Measurements from ENCODE around the gene MYL5. TPM values are rescaled to one million over a fixed set of nuclear protein-coding genes. Genes with fewer than 3 reads are reported as not detected.

The MYL5 gene
- total and polyA plus RNA-seq, 10 of the 15 experiments (the other 5 are each of a cell fraction or from before 2014, with no cell fraction given), result 1.2 to 13.8 (median 7.1) TPM

GRCh38 chr4:680551-680927 lies 6.2 kb downstream of the MYL5 start:
- no peak for DNase-seq (ENCODE audit: low read depth, low spot score)
- Histone ChIP-seq H2AFZ (ENCODE audit: control insufficient read depth, low read depth, low read length) (peak overlapping the region; percentile 65), H3K9me3 (replicated peaks; ENCODE audit: control insufficient read depth, insufficient read depth, low read length) (no peaks in the 10 kb centered on the region), H3K9ac (ENCODE audit: control insufficient read depth, insufficient read depth, low read length) (peak overlapping the region; percentile 62), H3K36me3 (ENCODE audit: control insufficient read depth in 2 of 2, insufficient read depth in 2 of 2, low read length in 1 of 2) (no peaks in the 10 kb centered on the region), H3K27me3 (replicated peaks in 1 of 2; ENCODE audit: control insufficient read depth in 2 of 2, insufficient read depth in 2 of 2, low read length in 1 of 2) (no peaks in the 10 kb centered on the region), H4K20me1 (ENCODE audit: control insufficient read depth, insufficient read depth) (no peaks in the 10 kb centered on the region), H3K4me1 (ENCODE audit: control insufficient read depth, insufficient read depth, low read length) (peaks cover 31% of the 10 kb centered on the region), H3K4me2 (ENCODE audit: control insufficient read depth, insufficient read depth) (peak overlapping the region; percentile 89), H3K27ac (ENCODE audit: control insufficient read depth, insufficient read depth) (no peak overlapping the region), H3K79me2 (ENCODE audit: control insufficient read depth, insufficient read depth, low read length) (peaks cover 2% of the 10 kb centered on the region), H3K4me3 (peak overlapping the region; percentile 47)
- POLR2A ChIA-PET, result interaction anchor here (1.2 to 1.8 kb wide), 2 partner anchors 10 to 19 kb away, joined by 3 to 5 read pairs; no protein-coding TSS in a partner anchor
- RAD21 ChIA-PET (ENCODE audit: unreplicated experiment), result no interaction called here
- in situ Hi-C loops (cut with MboI), result no loop called here
- CTCF ChIA-PET, result no interaction called here
- intact Hi-C loops (cut with micrococcal nuclease; ENCODE audit: unreplicated experiment), result no loop called here
- 2% methylated on average over 17 of the region's 17 CpGs for WGBS (ENCODE audit: insufficient coverage, insufficient replicate concordance, low lambda C conversion rate, missing lambda C conversion rate)
- ATAC-seq, result peak; percentile 34
- SMC1A ChIA-PET (ENCODE audit: uncharacterized antibody, unreplicated experiment), result interaction anchor here (1.1 kb wide), 1 partner anchor 74 kb away, joined by 3 read pairs; no protein-coding TSS in a partner anchor
- FAIRE-seq, result no peak
- TF ChIP-seq CHD2 (IDR thresholded peaks at IDR 0.05; ENCODE audit: borderline replicate concordance, low read depth, low read length) (0 out of 2 replicates have a peak, but pooled peaks have one; percentile 34), IKZF1 (conservative IDR thresholded peaks at IDR 0.05) (peak; percentile 22; the same call in 1 of the 2 replicates), ATF7 (IDR thresholded peaks at IDR 0.05; ENCODE audit: low read depth) (peak; percentile 46), DPF2 (IDR thresholded peaks at IDR 0.05) (0 out of 2 replicates have a peak, but pooled peaks have one; percentile 38), CREB1 (IDR thresholded peaks at IDR 0.05; ENCODE audit: low read depth) (no peak), JUND (IDR thresholded peaks at IDR 0.05; ENCODE audit: low read depth, low read length) (0 out of 2 replicates have a peak, but pooled peaks have one; percentile 20), GATAD2B (conservative IDR thresholded peaks at IDR 0.05; ENCODE audit: low read depth) (no peak)
- no TSS peak for BruUV-seq (replicated peaks)

GRCh38 chr4:680928-681645 lies 6.7 kb downstream of the MYL5 start:
- no peaks in the 10 kb centered on the region for H3K27me3 ChIP-seq (replicated peaks in 1 of 2; ENCODE audit: control insufficient read depth in 2 of 2, insufficient read depth in 2 of 2, low read length in 1 of 2)
- no peak for DNase-seq (ENCODE audit: low read depth, low spot score)
- SMC1A ChIA-PET (ENCODE audit: uncharacterized antibody, unreplicated experiment), result interaction anchor here (1.1 kb wide), 1 partner anchor 75 kb away, joined by 3 read pairs; no protein-coding TSS in a partner anchor
- peaks cover 26% of the 10 kb centered on the region for H3K4me1 ChIP-seq (ENCODE audit: control insufficient read depth, insufficient read depth, low read length)
- BruUV-seq (replicated peaks), result no TSS peak
- H3K9ac ChIP-seq (ENCODE audit: control insufficient read depth, insufficient read depth, low read length), result peak overlapping the region; percentile 62
- TF ChIP-seq PKNOX1 (IDR thresholded peaks at IDR 0.05) (peak; percentile 40; the same call in 1 of the 2 replicates), BHLHE40 (IDR thresholded peaks at IDR 0.05; ENCODE audit: borderline replicate concordance in 1 of 2, low read depth in 2 of 2, low read length in 1 of 2) (peak in 1 of 2 experiments; percentile 35; a peak in 1 of 4 replicates), NR2C1 (IDR thresholded peaks at IDR 0.05) (no peak), MXI1 (IDR thresholded peaks at IDR 0.05; ENCODE audit: low read depth, low read length) (no peak)
- H3K9me3 ChIP-seq (replicated peaks; ENCODE audit: control insufficient read depth, insufficient read depth, low read length), result no peaks in the 10 kb centered on the region
- POLR2A ChIA-PET, result interaction anchor here (0.5 to 1.8 kb wide), 3 partner anchors 10 to 349 kb away, joined by 3 to 5 read pairs (median 4); no protein-coding TSS in a partner anchor
- CTCF ChIA-PET, result no interaction called here
- peak overlapping the region; percentile 47 for H3K4me3 ChIP-seq
- peak; percentile 59 for ATAC-seq
- H3K4me2 ChIP-seq (ENCODE audit: control insufficient read depth, insufficient read depth), result peak overlapping the region; percentile 89
- RAD21 ChIA-PET (ENCODE audit: unreplicated experiment), result no interaction called here
- H3K36me3 ChIP-seq (ENCODE audit: control insufficient read depth in 2 of 2, insufficient read depth in 2 of 2, low read length in 1 of 2), result no peaks in the 10 kb centered on the region
- no peaks in the 10 kb centered on the region for H4K20me1 ChIP-seq (ENCODE audit: control insufficient read depth, insufficient read depth)
- H3K27ac ChIP-seq (ENCODE audit: control insufficient read depth, insufficient read depth), result no peak overlapping the region
- in situ Hi-C loops (cut with MboI) (no loop called here), intact Hi-C loops (cut with micrococcal nuclease; ENCODE audit: unreplicated experiment) (no loop called here)
- H2AFZ ChIP-seq (ENCODE audit: control insufficient read depth, low read depth, low read length), result peak overlapping the region; percentile 65
- H3K79me2 ChIP-seq (ENCODE audit: control insufficient read depth, insufficient read depth, low read length), result no peaks in the 10 kb centered on the region; the same call in 1 of the 2 replicates
- WGBS (ENCODE audit: insufficient coverage, insufficient replicate concordance, low lambda C conversion rate, missing lambda C conversion rate), result 6% methylated on average over 38 of the region's 62 CpGs
- FAIRE-seq, result peak; percentile 65

Measured in GM12878 (cell line).